Bronchial epithelial cell (primary cell): ENCODE data around the gene PDCD2. TPM values are rescaled to one million over a fixed set of nuclear protein-coding genes. Genes with fewer than 3 reads are reported as not detected.
"Not testable (repeated sequence)": the region's sequence is repeated elsewhere in the genome, so short reads cannot be mapped to it uniquely, and the experiment has no call there.

Source experiments
- DNase-seq: peaks from one replicate; pipeline ENCODE4 v3.0.0-alpha.2; 2010; ENCODE audit warnings: low read depth
- FAIRE-seq: peaks from 2 replicates; lab custom pipeline; 2011; peaks lifted over from hg19 to GRCh38; lab: Jason Lieb, UNC
- H3K27me3 ChIP-seq: 2 replicates; pipeline ENCODE4 v1.5.1; 2011; ENCODE audit warnings: low read length; ENCODE audit not compliant: control insufficient read depth, insufficient read depth
- H3K36me3 ChIP-seq: 2 replicates; pipeline ENCODE4 v1.5.1; 2011; ENCODE audit warnings: low read length; ENCODE audit not compliant: control insufficient read depth, insufficient read depth
- H3K4me3 ChIP-seq: 2 replicates; pipeline ENCODE4 v1.5.1; 2011; ENCODE audit warnings: mild to moderate bottlenecking, low read depth, low read length, control low read depth
- total RNA-seq: library from RNA; depleted of rRNA; stranded (reverse); fragments of >200 nt; gene quantifications from 2 replicates; pipeline ENCODE4 v1.2.1, GENCODE V29; 2014
- TF ChIP-seq, protein P1 (sequence below): IDR thresholded peaks from 2 replicates; pipeline ENCODE4 v1.5.1; 2011; ENCODE audit warnings: mild to moderate bottlenecking, moderate library complexity, low read length, control low read depth, inconsistent platforms; ENCODE audit not compliant: insufficient read depth, severe bottlenecking

Gene PDCD2
- total RNA-seq, 1 donor from 2014 or later, result 55.0 TPM

GRCh38 chr6:170529839-170530469 lies 54.5 kb downstream of the PDCD2 start:
- peak; percentile 50 for DNase-seq
- no peak overlapping the region for H3K4me3 ChIP-seq
- TF ChIP-seq, protein P1, sequence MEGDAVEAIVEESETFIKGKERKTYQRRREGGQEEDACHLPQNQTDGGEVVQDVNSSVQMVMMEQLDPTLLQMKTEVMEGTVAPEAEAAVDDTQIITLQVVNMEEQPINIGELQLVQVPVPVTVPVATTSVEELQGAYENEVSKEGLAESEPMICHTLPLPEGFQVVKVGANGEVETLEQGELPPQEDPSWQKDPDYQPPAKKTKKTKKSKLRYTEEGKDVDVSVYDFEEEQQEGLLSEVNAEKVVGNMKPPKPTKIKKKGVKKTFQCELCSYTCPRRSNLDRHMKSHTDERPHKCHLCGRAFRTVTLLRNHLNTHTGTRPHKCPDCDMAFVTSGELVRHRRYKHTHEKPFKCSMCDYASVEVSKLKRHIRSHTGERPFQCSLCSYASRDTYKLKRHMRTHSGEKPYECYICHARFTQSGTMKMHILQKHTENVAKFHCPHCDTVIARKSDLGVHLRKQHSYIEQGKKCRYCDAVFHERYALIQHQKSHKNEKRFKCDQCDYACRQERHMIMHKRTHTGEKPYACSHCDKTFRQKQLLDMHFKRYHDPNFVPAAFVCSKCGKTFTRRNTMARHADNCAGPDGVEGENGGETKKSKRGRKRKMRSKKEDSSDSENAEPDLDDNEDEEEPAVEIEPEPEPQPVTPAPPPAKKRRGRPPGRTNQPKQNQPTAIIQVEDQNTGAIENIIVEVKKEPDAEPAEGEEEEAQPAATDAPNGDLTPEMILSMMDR, result peak; percentile 95
- no peaks in the 10 kb centered on the region for H3K27me3 ChIP-seq
- no peak for FAIRE-seq
- H3K36me3 ChIP-seq, result peaks cover 4% of the 10 kb centered on the region

- FAIRE-seq, H3K4me3 ChIP-seq, H3K36me3 ChIP-seq, DNase-seq, H3K27me3 ChIP-seq: not testable (repeated sequence)
Observed at GRCh38 chr6:170527995-170528394, 56.4 kb downstream of the PDCD2 start.

GRCh38 chr6:170525795-170526194 lies 58.6 kb downstream of the PDCD2 start:
- FAIRE-seq, result no peak
- no peak overlapping the region for H3K4me3 ChIP-seq
- H3K36me3 ChIP-seq, result no peaks in the 10 kb centered on the region
- TF ChIP-seq, protein P1, result no peak
- no peaks in the 10 kb centered on the region for H3K27me3 ChIP-seq
- DNase-seq, result no peak

Other genes with a start within 250 kb of the PDCD2 start
- 210 and 234 TPM in 2 replicates for gene PSMB1, start 31.3 kb downstream of the PDCD2 start, total RNA-seq
- 7.4 and 9.2 TPM in 2 replicates for gene TBP, start 30.3 kb downstream of the PDCD2 start, total RNA-seq